ENCODE results near the gene ARHGAP18. TPM values are rescaled to one million over a fixed set of nuclear protein-coding genes. Genes with fewer than 3 reads are reported as not detected.
A peak's percentile ranks its signal among the peaks of the same experiment; 100 is the strongest.

The ARHGAP18 gene
- total RNA-seq, 2 donors from 2014 or later, result 18.7 to 28.3 TPM

DNA sequence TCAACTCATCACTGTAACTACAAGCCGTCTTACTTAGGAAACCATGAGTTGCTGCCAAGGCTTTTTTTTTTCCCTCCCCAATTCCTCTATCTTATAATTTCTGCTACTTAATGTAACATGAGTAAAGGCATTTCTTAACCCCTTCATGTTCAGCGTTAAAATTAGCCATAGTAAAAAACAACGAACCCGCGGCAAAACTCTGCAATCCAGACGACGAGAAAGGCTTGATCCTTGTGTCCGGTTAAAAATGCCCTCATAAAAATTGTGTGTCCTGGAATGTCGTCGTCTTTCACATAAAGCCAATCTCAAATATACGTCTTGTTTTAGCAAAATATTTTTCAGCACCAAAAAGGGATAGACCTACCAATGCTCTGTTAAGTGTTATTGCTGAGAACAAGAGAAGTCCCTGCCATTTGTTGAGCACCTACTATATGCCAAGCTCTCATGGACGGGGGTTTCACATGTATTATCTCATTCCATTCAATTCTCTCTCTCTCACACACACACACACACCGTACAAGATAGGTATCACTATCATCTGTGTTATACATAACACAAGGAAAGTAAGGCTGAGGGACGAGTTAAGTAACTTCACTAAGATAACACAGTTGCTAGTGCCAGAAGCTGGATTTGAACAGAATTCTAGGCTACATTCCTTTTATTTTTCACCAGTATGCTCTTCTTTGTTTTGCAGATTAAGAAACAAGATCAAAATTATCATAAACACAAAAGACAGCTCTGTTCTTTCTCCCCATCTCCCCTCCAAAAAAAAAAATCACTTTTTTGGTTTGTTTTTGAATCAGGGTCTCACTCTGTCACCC lies 683 bp upstream of the ARHGAP18 start:
- peak overlapping the region; percentile 44 for H3K4me3 ChIP-seq
- TF ChIP-seq, protein P1, sequence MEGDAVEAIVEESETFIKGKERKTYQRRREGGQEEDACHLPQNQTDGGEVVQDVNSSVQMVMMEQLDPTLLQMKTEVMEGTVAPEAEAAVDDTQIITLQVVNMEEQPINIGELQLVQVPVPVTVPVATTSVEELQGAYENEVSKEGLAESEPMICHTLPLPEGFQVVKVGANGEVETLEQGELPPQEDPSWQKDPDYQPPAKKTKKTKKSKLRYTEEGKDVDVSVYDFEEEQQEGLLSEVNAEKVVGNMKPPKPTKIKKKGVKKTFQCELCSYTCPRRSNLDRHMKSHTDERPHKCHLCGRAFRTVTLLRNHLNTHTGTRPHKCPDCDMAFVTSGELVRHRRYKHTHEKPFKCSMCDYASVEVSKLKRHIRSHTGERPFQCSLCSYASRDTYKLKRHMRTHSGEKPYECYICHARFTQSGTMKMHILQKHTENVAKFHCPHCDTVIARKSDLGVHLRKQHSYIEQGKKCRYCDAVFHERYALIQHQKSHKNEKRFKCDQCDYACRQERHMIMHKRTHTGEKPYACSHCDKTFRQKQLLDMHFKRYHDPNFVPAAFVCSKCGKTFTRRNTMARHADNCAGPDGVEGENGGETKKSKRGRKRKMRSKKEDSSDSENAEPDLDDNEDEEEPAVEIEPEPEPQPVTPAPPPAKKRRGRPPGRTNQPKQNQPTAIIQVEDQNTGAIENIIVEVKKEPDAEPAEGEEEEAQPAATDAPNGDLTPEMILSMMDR (IDR thresholded peaks at IDR 0.05), result no peak
- intact Hi-C loops (cut with DNase I), result no loop called here
- no peaks in the 10 kb centered on the region for H3K27me3 ChIP-seq
- H3K9ac ChIP-seq (ENCODE audit: low read depth in 2 of 2, low read length in 2 of 2), result peak overlapping the region; percentile 6 to 96
- H3K27ac ChIP-seq, result peak overlapping the region; percentile 89
- no peaks in the 10 kb centered on the region for H3K36me3 ChIP-seq
- H3K4me1 ChIP-seq, result peaks cover 8% of the 10 kb centered on the region
- no peaks in the 10 kb centered on the region for H3K9me3 ChIP-seq
- no peak for DNase-seq

DNA sequence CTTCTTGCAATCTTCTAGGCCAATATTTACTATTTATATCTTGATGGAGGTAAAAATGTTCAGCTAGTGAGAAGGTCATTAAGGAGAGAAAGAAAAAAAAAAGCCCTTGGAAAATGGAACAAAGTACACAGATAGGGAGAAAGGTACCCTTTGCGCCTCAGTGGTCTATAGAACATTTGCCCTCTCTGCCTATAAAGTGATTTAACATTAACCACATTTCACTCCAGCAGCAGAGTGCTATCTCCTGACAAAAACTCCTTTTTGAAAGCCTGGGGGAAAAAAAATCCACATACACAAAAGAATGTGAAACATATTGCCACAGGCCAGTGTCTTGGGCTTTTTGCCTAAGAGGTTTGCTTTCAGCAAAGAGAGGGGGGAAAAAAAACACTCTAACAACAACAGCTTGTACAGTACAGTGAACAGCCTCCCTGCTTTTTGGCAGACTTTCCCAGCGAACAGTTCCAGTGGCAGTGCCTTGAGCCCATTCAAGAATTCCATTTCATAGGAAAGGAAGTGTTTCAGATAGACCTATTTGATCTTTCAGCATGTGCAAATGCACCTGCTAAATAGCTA lies 695 bp downstream of the ARHGAP18 start:
- peaks cover 8% of the 10 kb centered on the region for H3K4me1 ChIP-seq
- peak overlapping the region; percentile 84 to 96 for H3K9ac ChIP-seq (ENCODE audit: low read depth in 2 of 2, low read length in 2 of 2)
- DNase-seq, result peak; percentile 36
- H3K27ac ChIP-seq, result peak overlapping the region; percentile 89
- TF ChIP-seq, protein P1 (IDR thresholded peaks at IDR 0.05), result no peak
- no peaks in the 10 kb centered on the region for H3K36me3 ChIP-seq
- H3K9me3 ChIP-seq, result no peaks in the 10 kb centered on the region
- H3K27me3 ChIP-seq, result no peaks in the 10 kb centered on the region
- intact Hi-C loops (cut with DNase I), result no loop called here
- H3K4me3 ChIP-seq, result peak overlapping the region; percentile 44

DNA sequence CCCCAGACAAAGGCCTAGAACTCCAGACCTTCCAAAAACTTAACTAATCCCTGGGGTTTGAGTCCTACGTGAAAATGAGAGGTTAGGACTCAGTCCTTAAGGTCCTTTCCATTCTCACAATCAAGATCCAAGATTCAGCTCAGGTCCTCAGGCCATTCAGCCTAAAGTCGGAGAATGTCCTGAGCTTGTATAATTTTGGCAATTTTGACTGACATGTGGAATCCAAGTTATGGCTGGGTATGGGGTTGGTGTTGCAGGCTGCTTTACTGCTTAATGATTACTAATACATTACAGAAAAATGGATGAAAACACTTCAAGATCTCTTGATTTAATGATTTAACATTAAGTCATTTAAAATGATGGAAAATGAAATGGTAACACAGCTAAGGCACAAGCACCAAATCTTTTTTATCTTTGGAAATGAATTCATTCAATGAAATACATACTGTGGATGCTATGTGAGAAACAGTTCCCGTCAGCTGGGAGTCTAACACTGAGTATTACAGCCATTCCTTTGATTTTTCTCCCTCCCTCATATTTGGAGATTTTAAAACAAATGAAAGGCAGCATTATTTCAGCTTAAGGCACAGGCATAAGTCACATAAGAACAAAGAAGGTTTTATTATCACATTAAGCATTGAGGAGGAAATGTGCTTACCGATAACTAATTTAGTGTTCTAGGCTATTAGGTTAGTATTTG lies 1.3 kb downstream of the ARHGAP18 start:
- peak overlapping the region; percentile 44 for H3K4me3 ChIP-seq
- TF ChIP-seq, protein P1 (IDR thresholded peaks at IDR 0.05), result no peak

DNA sequence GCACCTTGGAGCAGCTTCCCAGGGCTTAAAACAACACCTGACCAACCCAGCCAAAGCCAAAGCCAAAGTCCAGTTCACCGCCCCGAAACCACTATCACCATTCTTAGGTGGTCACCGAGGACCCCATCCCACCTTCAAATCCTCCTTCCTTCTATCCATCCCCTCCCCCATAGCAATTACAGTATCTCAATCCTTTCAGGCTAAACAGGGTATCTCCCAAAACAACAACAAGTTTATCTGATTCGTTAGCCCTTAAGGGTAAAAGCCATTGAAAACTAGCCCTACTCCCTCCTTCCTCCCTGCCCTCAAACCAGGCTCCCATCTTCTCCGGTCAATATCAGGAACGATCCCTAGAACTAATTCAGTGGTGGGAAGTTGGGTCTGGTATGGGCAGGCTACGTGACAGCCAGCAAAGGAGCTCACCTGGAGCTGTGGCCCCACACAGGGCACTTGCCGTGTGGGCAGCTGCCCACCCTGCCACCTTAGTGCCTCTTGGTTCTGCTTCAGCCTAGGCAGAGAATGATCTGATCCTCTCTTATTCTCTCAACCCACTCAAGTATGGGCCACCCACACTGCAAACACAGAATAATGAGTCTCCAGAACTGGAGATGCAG lies 2.0 kb downstream of the ARHGAP18 start:
- Histone ChIP-seq H3K9me3 (no peaks in the 10 kb centered on the region), H3K4me3 (no peak overlapping the region), H3K27ac (no peak overlapping the region), H3K36me3 (no peaks in the 10 kb centered on the region), H3K27me3 (no peaks in the 10 kb centered on the region), H3K9ac (ENCODE audit: low read depth in 2 of 2, low read length in 2 of 2) (peak overlapping the region; percentile 67 to 96), H3K4me1 (peaks cover 8% of the 10 kb centered on the region)
- TF ChIP-seq, protein P1 (IDR thresholded peaks at IDR 0.05), result no peak
- intact Hi-C loops (cut with DNase I), result no loop called here
- DNase-seq, result no peak

More for the DNA sequence above, 1.3 kb downstream of the ARHGAP18 start:
- no peaks in the 10 kb centered on the region for H3K27me3 ChIP-seq
- peak overlapping the region; percentile 67 to 96 for H3K9ac ChIP-seq (ENCODE audit: low read depth in 2 of 2, low read length in 2 of 2)
- no peaks in the 10 kb centered on the region for H3K9me3 ChIP-seq
- peaks cover 8% of the 10 kb centered on the region for H3K4me1 ChIP-seq
- intact Hi-C loops (cut with DNase I), result no loop called here
- peak overlapping the region; percentile 89 for H3K27ac ChIP-seq
- no peaks in the 10 kb centered on the region for H3K36me3 ChIP-seq
- DNase-seq, result no peak

DNA sequence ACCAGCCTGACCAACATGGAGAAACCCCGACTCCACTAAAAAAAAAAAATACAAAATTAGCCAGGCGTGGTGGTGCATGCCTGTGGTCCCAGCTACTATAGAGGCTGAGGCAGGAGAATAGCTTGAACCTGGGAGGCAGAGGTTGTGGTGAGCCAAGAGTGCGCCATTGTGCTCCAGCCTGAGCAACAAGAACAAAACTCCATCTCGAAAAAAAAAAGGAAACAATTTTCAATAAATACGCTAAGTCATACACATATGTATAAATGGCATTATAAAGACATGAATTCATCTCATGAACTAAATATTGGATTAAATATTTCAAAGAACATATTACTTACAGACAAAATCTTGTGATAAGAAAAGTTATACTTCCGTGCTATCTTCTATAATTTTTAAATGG lies 2.9 kb downstream of the ARHGAP18 start:
- H3K4me1 ChIP-seq, result peaks cover 8% of the 10 kb centered on the region
- H3K27me3 ChIP-seq, result no peaks in the 10 kb centered on the region
- H3K9ac ChIP-seq (ENCODE audit: low read depth in 2 of 2, low read length in 2 of 2), result no peak overlapping the region
- no peak overlapping the region for H3K4me3 ChIP-seq
- H3K36me3 ChIP-seq, result no peaks in the 10 kb centered on the region
- TF ChIP-seq, protein P1 (IDR thresholded peaks at IDR 0.05), result no peak
- H3K27ac ChIP-seq, result no peak overlapping the region
- intact Hi-C loops (cut with DNase I), result no loop called here
- no peaks in the 10 kb centered on the region for H3K9me3 ChIP-seq
- no peak for DNase-seq
